Upper lobe of left lung (tissue), 6 donors: ENCODE results near the gene C10orf71. TPM values are rescaled to one million over a fixed set of nuclear protein-coding genes. Genes with fewer than 3 reads are reported as not detected.

Experiments used
- ATAC-seq, 2 donors: fragments of 200-7000 bp; cut with Tn5 transposase; one replicate each; pipeline ENCODE4 v1.9.1; 2022; ENCODE audit warnings: mild to moderate bottlenecking in 2 of 2, moderate library complexity in 2 of 2; ENCODE audit not compliant: low FRiP score in 2 of 2
- DNase-seq, 2 donors: peaks; one replicate each; pipeline ENCODE4 v3.0.0-alpha.2; 2019 to 2020
- H3K27ac ChIP-seq, 4 donors: fragments of 200-600 bp; sonication (generic); one replicate each; pipeline ENCODE4 v1.5.1; 2016 to 2019
- H3K27me3 ChIP-seq, 4 donors: fragments of 200-600 bp; sonication (generic); one replicate each; pipeline ENCODE4 v1.5.1; 2017 to 2019
- H3K36me3 ChIP-seq, 4 donors: fragments of 200-600 bp; sonication (generic); one replicate each; pipeline ENCODE4 v1.5.1; 2016 to 2019
- H3K4me1 ChIP-seq, 4 donors: fragments of 200-600 bp; sonication (generic); one replicate each; pipeline ENCODE4 v1.5.1; 2018 to 2019
- H3K4me3 ChIP-seq, 4 donors: fragments of 200-600 bp; sonication (generic); one replicate each; pipeline ENCODE4 v1.5.1; 2017 to 2019; ENCODE audit warnings: mild to moderate bottlenecking in 2 of 4, moderate library complexity in 1 of 4
- H3K9me3 ChIP-seq, 4 donors: fragments of 200-600 bp; sonication (generic); one replicate each; pipeline ENCODE4 v1.5.1; 2018 to 2019
- EP300 ChIP-seq, 4 donors: sonication (generic); formaldehyde crosslinking; IDR thresholded peaks; one replicate each; pipeline ENCODE4 v1.5.1; 2017; ENCODE audit warnings: antibody characterized with exemption in 4 of 4, control low read depth in 2 of 4
- POLR2A ChIP-seq, 4 donors: fragments of 450-650 bp; IDR thresholded peaks; one replicate each; pipeline ENCODE4 v1.5.1; 2016 to 2017; ENCODE audit warnings: antibody characterized with exemption in 4 of 4, mild to moderate bottlenecking in 2 of 4
- POLR2AphosphoS5 ChIP-seq, 2 donors: sonication (generic); formaldehyde crosslinking; IDR thresholded peaks; one replicate each; pipeline ENCODE4 v1.5.1; 2017; ENCODE audit warnings: antibody characterized with exemption in 2 of 2
- WGBS, 2 donors: methylation state at CpG; one replicate each; pipeline ENCODE4 v1.1.5; 2017 to 2018; 5-methylcytosine and 5-hydroxymethylcytosine counted together
- total RNA-seq, 6 donors: library from RNA; depleted of rRNA in 4 of 6; stranded (reverse); fragments of >200 nt in 4 of 6; gene quantifications; one replicate each; pipeline versions ENCODE4 v1.1.0 to v1.2.1, GENCODE V29; 2016 to 2021
- TF ChIP-seq, protein P1 (sequence below), 6 experiments: fragments of 450-650 bp in 4 of 6; fragments of 200-600 bp in 2 of 6; sonication (generic) in 2 of 6; IDR thresholded peaks; one replicate each; pipeline ENCODE4 v1.5.1; 2016 to 2019; ENCODE audit warnings: antibody characterized with exemption in 6 of 6
- donor health status: DM: no; HTN: no; CAD: no; lungs with moderate emphysema.
- donor health status: DM: no; HTN: yes; CAD: no; lungs with severe emphysema.

Gene C10orf71
- total RNA-seq, 6 donors from 2014 or later = not detected

- H3K27ac ChIP-seq = no peak overlapping the region
- H3K9me3 ChIP-seq = no peaks in the 10 kb centered on the region
- 95% methylated on average over 1 of the region's 1 CpG; no CpG with 5 or more reads in 1 of the 2 donors for WGBS, 2 donors
- peaks cover 0 to 10% (median 5%) of the 10 kb centered on the region in 4 donors for H3K4me1 ChIP-seq
- H3K27me3 ChIP-seq = no peaks in the 10 kb centered on the region
- H3K36me3 ChIP-seq = no peaks in the 10 kb centered on the region
- H3K4me3 ChIP-seq = no peak overlapping the region
- DNase-seq = no peak
- TF ChIP-seq, protein P1, sequence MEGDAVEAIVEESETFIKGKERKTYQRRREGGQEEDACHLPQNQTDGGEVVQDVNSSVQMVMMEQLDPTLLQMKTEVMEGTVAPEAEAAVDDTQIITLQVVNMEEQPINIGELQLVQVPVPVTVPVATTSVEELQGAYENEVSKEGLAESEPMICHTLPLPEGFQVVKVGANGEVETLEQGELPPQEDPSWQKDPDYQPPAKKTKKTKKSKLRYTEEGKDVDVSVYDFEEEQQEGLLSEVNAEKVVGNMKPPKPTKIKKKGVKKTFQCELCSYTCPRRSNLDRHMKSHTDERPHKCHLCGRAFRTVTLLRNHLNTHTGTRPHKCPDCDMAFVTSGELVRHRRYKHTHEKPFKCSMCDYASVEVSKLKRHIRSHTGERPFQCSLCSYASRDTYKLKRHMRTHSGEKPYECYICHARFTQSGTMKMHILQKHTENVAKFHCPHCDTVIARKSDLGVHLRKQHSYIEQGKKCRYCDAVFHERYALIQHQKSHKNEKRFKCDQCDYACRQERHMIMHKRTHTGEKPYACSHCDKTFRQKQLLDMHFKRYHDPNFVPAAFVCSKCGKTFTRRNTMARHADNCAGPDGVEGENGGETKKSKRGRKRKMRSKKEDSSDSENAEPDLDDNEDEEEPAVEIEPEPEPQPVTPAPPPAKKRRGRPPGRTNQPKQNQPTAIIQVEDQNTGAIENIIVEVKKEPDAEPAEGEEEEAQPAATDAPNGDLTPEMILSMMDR (IDR thresholded peaks at IDR 0.05) = no peak
- TF ChIP-seq EP300 (IDR thresholded peaks at IDR 0.05) (no peak), POLR2AphosphoS5 (IDR thresholded peaks at IDR 0.05) (no peak), POLR2A (IDR thresholded peaks at IDR 0.05) (no peak)
- peak in 1 of 2 donors; percentile 41 for ATAC-seq
Observed at GRCh38 chr10:49273082-49273465, 25.9 kb upstream of the C10orf71 start.

DNA sequence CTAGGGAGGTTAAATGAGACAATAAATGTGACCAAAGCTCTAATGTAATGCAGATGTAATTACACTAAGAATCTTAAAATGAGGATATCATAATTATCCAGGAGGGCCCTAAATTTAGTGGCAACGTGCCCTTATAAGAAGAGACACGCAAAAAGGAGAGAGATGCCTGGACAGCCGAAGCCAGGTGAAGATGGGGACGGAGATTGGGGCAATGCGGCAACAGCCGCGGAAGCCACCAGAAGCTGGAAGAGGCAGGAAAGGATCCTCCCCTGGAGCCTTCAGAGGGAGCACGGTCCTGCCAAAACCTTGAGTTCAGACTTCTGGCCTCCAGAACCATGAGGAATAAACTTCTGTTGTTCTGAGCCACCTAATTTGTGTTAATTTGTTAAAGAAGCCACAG lies 25.3 kb upstream of the C10orf71 start:
- DNase-seq (no peak), ATAC-seq (no peak)
- H3K4me1 ChIP-seq = peaks cover 0 to 10% (median 5%) of the 10 kb centered on the region in 4 donors
- TF ChIP-seq EP300 (IDR thresholded peaks at IDR 0.05) (no peak), POLR2AphosphoS5 (IDR thresholded peaks at IDR 0.05) (no peak), POLR2A (IDR thresholded peaks at IDR 0.05) (no peak)
- TF ChIP-seq, protein P1 (IDR thresholded peaks at IDR 0.05) = no peak
- 94 to 96% methylated on average over 8 of the region's 8 CpGs for WGBS, 2 donors
- H3K27ac ChIP-seq = no peak overlapping the region
- no peak overlapping the region for H3K4me3 ChIP-seq
- no peaks in the 10 kb centered on the region for H3K27me3 ChIP-seq
- H3K36me3 ChIP-seq = no peaks in the 10 kb centered on the region
- H3K9me3 ChIP-seq = no peaks in the 10 kb centered on the region

GRCh38 chr10:49274886-49275285 lies 24.1 kb upstream of the C10orf71 start:
- no peak for DNase-seq
- no peaks in the 10 kb centered on the region for H3K9me3 ChIP-seq
- H3K4me3 ChIP-seq = no peak overlapping the region
- no peak for TF ChIP-seq POLR2AphosphoS5 (IDR thresholded peaks at IDR 0.05)
- no peak for TF ChIP-seq POLR2A (IDR thresholded peaks at IDR 0.05)
- TF ChIP-seq, protein P1 (IDR thresholded peaks at IDR 0.05) = no peak
- no peak for TF ChIP-seq EP300 (IDR thresholded peaks at IDR 0.05)
- 71 to 79% methylated on average over 6 of the region's 6 CpGs for whole genome bisulfite sequencing, 2 donors
- ATAC-seq = no peak
- no peaks in the 10 kb centered on the region for H3K36me3 ChIP-seq
- no peaks in the 10 kb centered on the region for H3K27me3 ChIP-seq
- H3K27ac ChIP-seq = no peak overlapping the region
- H3K4me1 ChIP-seq = peaks cover 0 to 10% (median 5%) of the 10 kb centered on the region in 4 donors

GRCh38 chr10:49275896-49276295 lies 23.1 kb upstream of the C10orf71 start:
- DNase-seq (no peak), ATAC-seq (no peak)
- Histone ChIP-seq H3K36me3 (no peaks in the 10 kb centered on the region), H3K27me3 (no peaks in the 10 kb centered on the region), H3K9me3 (no peaks in the 10 kb centered on the region), H3K4me3 (no peak overlapping the region), H3K4me1 (peaks cover 0 to 10% (median 5%) of the 10 kb centered on the region in 4 donors), H3K27ac (no peak overlapping the region)
- WGBS, 2 donors = 96 to 100% methylated on average over 3 to 4 of the region's 4 CpGs
- TF ChIP-seq POLR2AphosphoS5 (IDR thresholded peaks at IDR 0.05) (no peak), EP300 (IDR thresholded peaks at IDR 0.05) (no peak), POLR2A (IDR thresholded peaks at IDR 0.05) (no peak)
- TF ChIP-seq, protein P1 (IDR thresholded peaks at IDR 0.05) = no peak

- 90 to 98% methylated on average over 4 of the region's 4 CpGs for WGBS, 2 donors
- DNase-seq (no peak), ATAC-seq (no peak)
- H3K27ac ChIP-seq = no peak overlapping the region
- no peaks in the 10 kb centered on the region for H3K36me3 ChIP-seq
- TF ChIP-seq POLR2AphosphoS5 (IDR thresholded peaks at IDR 0.05) (no peak), POLR2A (IDR thresholded peaks at IDR 0.05) (no peak), EP300 (IDR thresholded peaks at IDR 0.05) (no peak)
- TF ChIP-seq, protein P1 (IDR thresholded peaks at IDR 0.05) = no peak
- no peak overlapping the region for H3K4me3 ChIP-seq
- H3K27me3 ChIP-seq = no peaks in the 10 kb centered on the region
- H3K4me1 ChIP-seq = peaks cover 0 to 10% (median 5%) of the 10 kb centered on the region in 4 donors
- no peaks in the 10 kb centered on the region for H3K9me3 ChIP-seq
Observed at GRCh38 chr10:49276596-49276995, 22.4 kb upstream of the C10orf71 start.
